CD14-positive monocyte (primary cell): ENCODE results near the gene KDM4C. TPM values are rescaled to one million over a fixed set of nuclear protein-coding genes. Genes with fewer than 3 reads are reported as not detected.

ENCODE experiments used
- DNase-seq, 3 donors: peaks; one replicate each; pipeline ENCODE4 v3.0.0-alpha.2; 2011 to 2022
- H2AFZ ChIP-seq: 2 replicates; pipeline ENCODE4 v1.6.0; 2012; ENCODE audit warnings: mild to moderate bottlenecking, low read depth, low read length, inconsistent platforms; ENCODE audit not compliant: insufficient read depth, poor library complexity, severe bottlenecking
- H3K27ac ChIP-seq, 2 donors: 1 replicate in 1 of 2; 2 replicates in 1 of 2; pipeline ENCODE4 v1.5.1; 2012 to 2013; ENCODE audit warnings: low read length in 2 of 2, control low read depth in 1 of 2, inconsistent platforms in 1 of 2, low read depth in 1 of 2, mild to moderate bottlenecking in 1 of 2
- H3K27me3 ChIP-seq, 2 donors: one replicate each; pipeline versions ENCODE4 v1.6.0 to v1.6.1; 2011 to 2013; ENCODE audit warnings: low read length in 2 of 2; ENCODE audit not compliant: control insufficient read depth in 2 of 2, insufficient read depth in 2 of 2
- H3K36me3 ChIP-seq, 2 donors: replicated peaks in 1 of 2; 1 replicate in 1 of 2; 2 replicates in 1 of 2; pipeline versions ENCODE4 v1.5.1 to v1.6.1; 2012 to 2013; ENCODE audit warnings: low read length in 2 of 2, control low read depth in 1 of 2, inconsistent platforms in 1 of 2, mild to moderate bottlenecking in 1 of 2; ENCODE audit not compliant: insufficient read depth in 2 of 2, control insufficient read depth in 1 of 2
- H3K4me1 ChIP-seq, 2 donors: 1 replicate in 1 of 2; 2 replicates in 1 of 2; pipeline versions ENCODE4 v1.5.1 to v1.6.1; 2012 to 2013; ENCODE audit warnings: low read length in 2 of 2, control low read depth in 1 of 2, inconsistent platforms in 1 of 2, mild to moderate bottlenecking in 1 of 2, moderate library complexity in 1 of 2; ENCODE audit not compliant: insufficient read depth in 2 of 2, control insufficient read depth in 1 of 2
- H3K4me2 ChIP-seq: replicated peaks from 2 replicates; pipeline ENCODE3; 2012; ENCODE audit warnings: low read length, moderate library complexity, mild to moderate bottlenecking; ENCODE audit not compliant: poor library complexity, severe bottlenecking; ENCODE audit errors: extremely low read depth
- H3K4me3 ChIP-seq, 3 experiments: fragments of 200-600 bp in 1 of 3; sonication (generic) in 1 of 3; replicated peaks in 1 of 3; 1 replicate in 2 of 3; 2 replicates in 1 of 3; pipeline ENCODE4 v1.5.1; 2011 to 2013; ENCODE audit warnings: low read length in 3 of 3, mild to moderate bottlenecking in 3 of 3, control low read depth in 2 of 3, low read depth in 2 of 3, inconsistent platforms in 1 of 3, moderate library complexity in 1 of 3
- H3K79me2 ChIP-seq: 2 replicates; pipeline ENCODE4 v1.6.0; 2012; ENCODE audit warnings: mild to moderate bottlenecking, control low read depth, inconsistent platforms, low read length, moderate library complexity; ENCODE audit not compliant: insufficient read depth
- H3K9ac ChIP-seq: 2 replicates; pipeline ENCODE4 v1.6.0; 2017; ENCODE audit warnings: low read length, mild to moderate bottlenecking; ENCODE audit not compliant: insufficient read depth, poor library complexity, severe bottlenecking
- H3K9me3 ChIP-seq, 2 donors: replicated peaks in 1 of 2; 1 replicate in 1 of 2; 2 replicates in 1 of 2; pipeline versions ENCODE4 v1.5.1 to v1.6.1; 2012 to 2013; ENCODE audit warnings: low read length in 2 of 2, control low read depth in 1 of 2; ENCODE audit not compliant: control insufficient read depth in 1 of 2, insufficient read depth in 1 of 2
- H4K20me1 ChIP-seq: 2 replicates; pipeline ENCODE4 v1.6.0; 2012; ENCODE audit warnings: mild to moderate bottlenecking, low read length, control low read depth, moderate library complexity; ENCODE audit not compliant: insufficient read depth
- H3K27ac Mint-ChIP-seq, 7 donors: one replicate each; pipeline ENCODE4 v1.8.0; 2020; ENCODE audit warnings: mild to moderate bottlenecking in 7 of 7, mixed read lengths in 7 of 7, moderate library complexity in 6 of 7, inconsistent platforms in 2 of 7
- H3K27me3 Mint-ChIP-seq, 3 donors: one replicate each; pipeline ENCODE4 v1.8.0; 2021 to 2022; ENCODE audit warnings: low read depth in 3 of 3, mild to moderate bottlenecking in 3 of 3, mixed read lengths in 3 of 3, moderate library complexity in 3 of 3, inconsistent platforms in 1 of 3
- H3K36me3 Mint-ChIP-seq, 2 donors: one replicate each; pipeline ENCODE4 v1.8.0; 2020; ENCODE audit warnings: mixed read lengths in 2 of 2, inconsistent platforms in 1 of 2, mild to moderate bottlenecking in 1 of 2
- H3K4me1 Mint-ChIP-seq: one replicate; pipeline ENCODE4 v1.8.0; 2020; ENCODE audit warnings: mild to moderate bottlenecking, mixed read lengths
- H3K4me3 Mint-ChIP-seq, 2 donors: one replicate each; pipeline ENCODE4 v1.8.0; 2020; ENCODE audit warnings: mild to moderate bottlenecking in 2 of 2, mixed read lengths in 2 of 2, moderate library complexity in 1 of 2
- H3K9me3 Mint-ChIP-seq, 7 donors: one replicate each; pipeline ENCODE4 v1.8.0; 2020 to 2022; ENCODE audit warnings: mixed read lengths in 7 of 7, mild to moderate bottlenecking in 6 of 7, moderate library complexity in 6 of 7, inconsistent platforms in 2 of 7
- WGBS: methylation state at CpG from one replicate; pipeline ENCODE4 v1.1.5; 2013; ENCODE audit warnings: missing lambda C conversion rate; ENCODE audit not compliant: insufficient coverage; 5-methylcytosine and 5-hydroxymethylcytosine counted together
- intact Hi-C, 2 donors: fragments of 100-400 bp; cut with micrococcal nuclease; formaldehyde crosslinking; loops; one replicate each; pipeline versions ENCODE4 v1.15.0 to v1.15.1; 2023
- polyA plus RNA-seq, 3 donors: library from polyadenylated mRNA; depleted of rRNA in 1 of 3; unstranded in 2 of 3; stranded (reverse) in 1 of 3; fragments of 300-500 nt in 2 of 3; fragments of >200 nt in 1 of 3; fragmentation: Illumina TruSeq in 2 of 3; gene quantifications; 1 replicate in 2 of 3; 2 replicates in 1 of 3; pipeline ENCODE4 v1.2.3, GENCODE V29; 2012 to 2021
- TF ChIP-seq, protein P1 (sequence below): fragments of 200-600 bp; IDR thresholded peaks from one replicate; pipeline ENCODE4 v1.8.0; 2022; ENCODE audit warnings: antibody characterized with exemption, mild to moderate bottlenecking

The KDM4C gene
- polyA plus RNA-seq, 3 donors: 15.2 to 36.2 (median 17.1) TPM

DNA sequence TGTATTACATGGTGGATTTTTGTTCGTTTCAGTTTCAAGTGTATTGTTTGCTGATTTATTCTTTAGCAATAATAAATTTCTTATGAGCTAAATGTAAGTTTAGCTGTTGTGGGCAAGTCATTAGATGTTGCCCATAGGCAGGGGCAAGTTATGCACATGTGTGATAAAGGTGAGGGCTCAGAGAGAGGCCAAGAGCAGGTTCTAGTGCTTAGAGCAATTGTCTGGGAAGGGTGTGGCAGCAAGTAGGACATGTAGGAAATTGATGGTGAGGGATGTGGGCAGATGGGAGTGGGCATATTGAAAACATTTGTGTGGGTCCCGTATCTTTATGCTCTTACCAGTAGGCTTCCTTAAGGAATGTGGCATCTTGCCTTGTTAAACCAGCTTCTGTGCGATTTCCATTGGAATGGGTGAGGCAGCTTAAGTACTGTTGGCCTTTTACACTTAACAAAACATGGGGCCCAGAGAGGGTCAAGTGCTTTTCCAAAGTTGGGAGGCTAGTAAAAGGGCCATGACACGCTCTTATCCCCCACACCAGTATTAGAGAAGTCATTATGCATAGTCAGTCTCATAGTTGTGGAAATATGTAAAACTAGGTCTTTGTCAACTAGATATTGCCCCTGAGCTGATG lies 60.6 kb downstream of the KDM4C start:
- H3K27ac ChIP-seq: no peak overlapping the region
- H3K27me3 ChIP-seq: no peaks in the 10 kb centered on the region
- peaks cover 34% of the 10 kb centered on the region for H4K20me1 ChIP-seq
- no peak overlapping the region for H3K4me3 Mint-ChIP-seq
- no peak overlapping the region for H3K4me2 ChIP-seq
- peaks cover 38 to 47% of the 10 kb centered on the region in 2 donors for H3K36me3 Mint-ChIP-seq
- no peaks in the 10 kb centered on the region for H3K79me2 ChIP-seq
- H2AFZ ChIP-seq: no peak overlapping the region
- no peaks in the 10 kb centered on the region for H3K9me3 ChIP-seq
- intact Hi-C loops: no loop called here
- H3K36me3 ChIP-seq: peaks cover 14 to 50% of the 10 kb centered on the region in 2 donors
- WGBS: 100% methylated on average over 2 of the region's 4 CpGs
- peaks cover 0 to 5% (median 0%) of the 10 kb centered on the region in 7 donors for H3K9me3 Mint-ChIP-seq
- H3K27ac Mint-ChIP-seq: no peak overlapping the region
- no peak overlapping the region for H3K4me3 ChIP-seq
- H3K4me1 ChIP-seq: no peaks in the 10 kb centered on the region
- H3K9ac ChIP-seq: no peak overlapping the region
- DNase-seq: no peak
- peaks cover 6% of the 10 kb centered on the region for H3K4me1 Mint-ChIP-seq
- H3K27me3 Mint-ChIP-seq: peaks cover 0 to 2% (median 0%) of the 10 kb centered on the region in 3 donors
- TF ChIP-seq, protein P1, sequence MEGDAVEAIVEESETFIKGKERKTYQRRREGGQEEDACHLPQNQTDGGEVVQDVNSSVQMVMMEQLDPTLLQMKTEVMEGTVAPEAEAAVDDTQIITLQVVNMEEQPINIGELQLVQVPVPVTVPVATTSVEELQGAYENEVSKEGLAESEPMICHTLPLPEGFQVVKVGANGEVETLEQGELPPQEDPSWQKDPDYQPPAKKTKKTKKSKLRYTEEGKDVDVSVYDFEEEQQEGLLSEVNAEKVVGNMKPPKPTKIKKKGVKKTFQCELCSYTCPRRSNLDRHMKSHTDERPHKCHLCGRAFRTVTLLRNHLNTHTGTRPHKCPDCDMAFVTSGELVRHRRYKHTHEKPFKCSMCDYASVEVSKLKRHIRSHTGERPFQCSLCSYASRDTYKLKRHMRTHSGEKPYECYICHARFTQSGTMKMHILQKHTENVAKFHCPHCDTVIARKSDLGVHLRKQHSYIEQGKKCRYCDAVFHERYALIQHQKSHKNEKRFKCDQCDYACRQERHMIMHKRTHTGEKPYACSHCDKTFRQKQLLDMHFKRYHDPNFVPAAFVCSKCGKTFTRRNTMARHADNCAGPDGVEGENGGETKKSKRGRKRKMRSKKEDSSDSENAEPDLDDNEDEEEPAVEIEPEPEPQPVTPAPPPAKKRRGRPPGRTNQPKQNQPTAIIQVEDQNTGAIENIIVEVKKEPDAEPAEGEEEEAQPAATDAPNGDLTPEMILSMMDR: no peak

DNA sequence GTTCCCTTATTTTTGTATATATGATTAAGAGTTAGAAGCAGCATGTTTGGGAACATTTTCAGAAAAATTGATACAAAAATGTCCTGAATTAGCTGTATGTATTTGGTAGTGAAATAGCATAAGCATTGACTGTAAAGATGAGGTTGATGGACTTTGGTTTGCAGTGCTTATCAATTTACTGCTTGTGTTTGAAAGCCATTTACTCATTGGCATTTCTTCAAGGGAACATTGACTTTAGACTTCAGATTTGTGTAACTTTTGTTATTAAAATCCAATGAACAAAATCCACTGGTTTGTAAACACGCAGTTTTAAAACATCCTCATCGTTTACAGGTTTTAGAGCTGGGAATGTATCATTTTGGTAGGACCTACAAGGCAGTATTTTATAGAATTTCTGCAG lies 61.3 kb downstream of the KDM4C start:
- Histone ChIP-seq H3K36me3 (peaks cover 19 to 57% of the 10 kb centered on the region in 2 donors), H3K9me3 (no peaks in the 10 kb centered on the region), H3K4me2 (no peak overlapping the region), H3K79me2 (no peaks in the 10 kb centered on the region), H3K9ac (no peak overlapping the region), H4K20me1 (peaks cover 34% of the 10 kb centered on the region), H2AFZ (no peak overlapping the region), H3K4me3 (no peak overlapping the region), H3K27ac (no peak overlapping the region), H3K27me3 (no peaks in the 10 kb centered on the region), H3K4me1 (no peaks in the 10 kb centered on the region)
- H3K36me3 Mint-ChIP-seq: peaks cover 45 to 55% of the 10 kb centered on the region in 2 donors
- WGBS: no CpG with 5 or more reads among the region's 2 CpGs
- H3K4me1 Mint-ChIP-seq: peaks cover 6% of the 10 kb centered on the region
- H3K4me3 Mint-ChIP-seq: no peak overlapping the region
- no peak overlapping the region for H3K27ac Mint-ChIP-seq
- no peak for DNase-seq
- TF ChIP-seq, protein P1: no peak
- intact Hi-C loops: no loop called here
- H3K27me3 Mint-ChIP-seq: peaks cover 0 to 2% (median 0%) of the 10 kb centered on the region in 3 donors
- H3K9me3 Mint-ChIP-seq: peaks cover 0 to 5% (median 0%) of the 10 kb centered on the region in 7 donors
